ENCODE data around the gene BATF.

- TF ChIP-seq EZH2 (IDR thresholded peaks at IDR 0.05) = no peak
- no peak for TF ChIP-seq POLR2AphosphoS5 (IDR thresholded peaks at IDR 0.05; ENCODE audit: borderline replicate concordance, low read depth, low read length)
- no peak for TF ChIP-seq FOXP2 (optimal IDR thresholded peaks at IDR 0.05; ENCODE audit: control extremely low read depth, extremely low read length, insufficient read depth)
These were observed 3.6 kb upstream of the BATF start for GRCh38 chr14:75518625-75519024.

Measured in SK-N-MC (cell line).